ENCODE measurements around the gene PLXNA4.
"Not testable (repeated sequence)": the region's sequence is repeated elsewhere in the genome, so short reads cannot be mapped to it uniquely, and the experiment has no call there.

The PLXNA4 gene

DNA sequence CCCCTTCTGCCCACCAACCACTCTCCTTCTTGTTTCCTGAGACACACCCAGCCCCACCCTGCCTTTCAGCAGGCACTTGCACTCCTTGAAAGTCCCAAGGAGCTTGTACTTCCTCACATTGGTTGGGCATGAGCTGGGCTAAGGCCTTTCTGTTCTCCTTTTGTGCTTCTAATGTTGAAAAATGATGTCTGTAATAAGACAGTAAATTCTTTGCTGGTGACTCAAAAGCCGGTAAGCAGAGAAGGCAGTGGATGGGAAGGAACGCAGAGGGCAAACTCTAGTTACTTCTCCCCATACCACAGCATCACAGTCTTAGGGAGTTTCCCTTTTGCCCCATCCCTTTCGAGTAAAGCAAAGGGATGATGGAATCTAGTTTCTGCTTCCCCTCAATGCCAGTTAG lies 185.6 kb downstream of the PLXNA4 start (continued):
- TF ChIP-seq IKZF3 (tag by site-specific recombination; IDR thresholded peaks at IDR 0.05) (no peak), ZNF140 (tag by site-specific recombination; IDR thresholded peaks at IDR 0.05) (no peak), ZNF211 (tag by site-specific recombination; IDR thresholded peaks at IDR 0.05; ENCODE audit: low read depth) (no peak)
- TF ChIP-seq, protein P1, sequence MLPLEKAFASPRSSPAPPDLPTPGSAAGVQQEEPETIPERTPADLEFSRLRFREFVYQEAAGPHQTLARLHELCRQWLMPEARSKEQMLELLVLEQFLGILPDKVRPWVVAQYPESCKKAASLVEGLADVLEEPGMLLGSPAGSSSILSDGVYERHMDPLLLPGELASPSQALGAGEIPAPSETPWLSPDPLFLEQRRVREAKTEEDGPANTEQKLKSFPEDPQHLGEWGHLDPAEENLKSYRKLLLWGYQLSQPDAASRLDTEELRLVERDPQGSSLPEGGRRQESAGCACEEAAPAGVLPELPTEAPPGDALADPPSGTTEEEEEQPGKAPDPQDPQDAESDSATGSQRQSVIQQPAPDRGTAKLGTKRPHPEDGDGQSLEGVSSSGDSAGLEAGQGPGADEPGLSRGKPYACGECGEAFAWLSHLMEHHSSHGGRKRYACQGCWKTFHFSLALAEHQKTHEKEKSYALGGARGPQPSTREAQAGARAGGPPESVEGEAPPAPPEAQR (tag by site-specific recombination; IDR thresholded peaks at IDR 0.05) = no peak
- TF ChIP-seq, protein P2, sequence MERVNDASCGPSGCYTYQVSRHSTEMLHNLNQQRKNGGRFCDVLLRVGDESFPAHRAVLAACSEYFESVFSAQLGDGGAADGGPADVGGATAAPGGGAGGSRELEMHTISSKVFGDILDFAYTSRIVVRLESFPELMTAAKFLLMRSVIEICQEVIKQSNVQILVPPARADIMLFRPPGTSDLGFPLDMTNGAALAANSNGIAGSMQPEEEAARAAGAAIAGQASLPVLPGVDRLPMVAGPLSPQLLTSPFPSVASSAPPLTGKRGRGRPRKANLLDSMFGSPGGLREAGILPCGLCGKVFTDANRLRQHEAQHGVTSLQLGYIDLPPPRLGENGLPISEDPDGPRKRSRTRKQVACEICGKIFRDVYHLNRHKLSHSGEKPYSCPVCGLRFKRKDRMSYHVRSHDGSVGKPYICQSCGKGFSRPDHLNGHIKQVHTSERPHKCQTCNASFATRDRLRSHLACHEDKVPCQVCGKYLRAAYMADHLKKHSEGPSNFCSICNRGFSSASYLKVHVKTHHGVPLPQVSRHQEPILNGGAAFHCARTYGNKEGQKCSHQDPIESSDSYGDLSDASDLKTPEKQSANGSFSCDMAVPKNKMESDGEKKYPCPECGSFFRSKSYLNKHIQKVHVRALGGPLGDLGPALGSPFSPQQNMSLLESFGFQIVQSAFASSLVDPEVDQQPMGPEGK (tag by site-specific recombination; IDR thresholded peaks at IDR 0.05) = no peak

DNA sequence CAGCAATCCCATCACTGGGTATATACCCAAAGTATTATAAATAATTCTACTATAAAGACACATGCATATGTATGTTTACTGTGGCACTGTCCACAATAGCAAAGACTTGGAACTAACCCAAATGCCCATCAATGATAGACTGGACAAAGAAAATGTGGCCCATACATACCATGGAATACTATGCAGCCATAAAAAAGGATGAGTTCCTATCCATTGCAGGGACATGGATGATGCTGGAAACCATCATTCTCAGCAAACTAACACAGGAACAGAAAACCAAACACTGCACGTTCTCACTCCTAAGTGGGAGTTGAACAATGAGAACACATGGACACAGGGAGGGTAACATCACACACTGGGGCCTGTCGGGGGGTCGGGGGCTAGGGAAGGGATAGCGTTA lies 186.2 kb downstream of the PLXNA4 start:
- CTCF ChIA-PET; H3K9me3 ChIP-seq (ENCODE audit: control insufficient read depth, insufficient read depth, low read depth, low read length); H3K27ac ChIP-seq (ENCODE audit: extremely low read depth, low read depth, low read length); H3K36me3 ChIP-seq (ENCODE audit: control insufficient read depth in 2 of 2, insufficient read depth in 1 of 2, low read length in 2 of 2); H3K4me1 ChIP-seq (ENCODE audit: control insufficient read depth, insufficient read depth, low read length); POLR2A ChIA-PET; H3K4me3 ChIP-seq (ENCODE audit: low read depth, low read length): not testable (repeated sequence)
- TF ChIP-seq, protein P3, sequence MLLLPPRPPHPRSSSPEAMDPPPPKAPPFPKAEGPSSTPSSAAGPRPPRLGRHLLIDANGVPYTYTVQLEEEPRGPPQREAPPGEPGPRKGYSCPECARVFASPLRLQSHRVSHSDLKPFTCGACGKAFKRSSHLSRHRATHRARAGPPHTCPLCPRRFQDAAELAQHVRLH (tag by site-specific recombination; IDR thresholded peaks at IDR 0.05) = peak; percentile 65; the same call in 1 of the 2 replicates
- TF ChIP-seq ZNF146 (tag by site-specific recombination; IDR thresholded peaks at IDR 0.05) = peak; percentile 92

DNA sequence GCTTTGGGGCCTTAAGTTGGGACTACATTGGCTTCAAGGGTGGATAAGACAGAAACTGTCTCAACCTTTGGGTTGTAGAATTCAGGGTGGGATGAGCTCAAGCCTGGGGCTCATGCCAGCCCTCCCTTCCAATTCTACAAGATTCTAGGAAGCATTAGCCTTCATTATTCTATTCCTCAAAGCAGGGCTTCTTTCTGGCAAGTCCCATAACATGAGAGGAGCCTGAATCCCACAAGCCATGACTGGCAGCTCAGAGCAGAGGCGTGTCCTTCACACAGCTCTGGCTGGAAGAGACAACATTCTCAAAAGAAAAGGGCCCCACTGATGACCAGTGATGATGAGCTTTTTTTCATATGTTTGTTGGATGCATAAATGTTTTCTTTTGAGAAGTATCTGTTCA lies 187.6 kb downstream of the PLXNA4 start:
- no peak for TF ChIP-seq ZNF324 (tag by site-specific recombination; IDR thresholded peaks at IDR 0.05)
- TF ChIP-seq ZNF311 (tag by site-specific recombination; IDR thresholded peaks at IDR 0.05; ENCODE audit: borderline replicate concordance) = no peak
- TF ChIP-seq SALL2 (tag by site-specific recombination; IDR thresholded peaks at IDR 0.05; ENCODE audit: borderline replicate concordance) = no peak
- TF ChIP-seq ZSCAN23 (tag by site-specific recombination; IDR thresholded peaks at IDR 0.05) = no peak
- no peak for TF ChIP-seq ZNF423 (tag by site-specific recombination; IDR thresholded peaks at IDR 0.05)
- TF ChIP-seq, protein P4, sequence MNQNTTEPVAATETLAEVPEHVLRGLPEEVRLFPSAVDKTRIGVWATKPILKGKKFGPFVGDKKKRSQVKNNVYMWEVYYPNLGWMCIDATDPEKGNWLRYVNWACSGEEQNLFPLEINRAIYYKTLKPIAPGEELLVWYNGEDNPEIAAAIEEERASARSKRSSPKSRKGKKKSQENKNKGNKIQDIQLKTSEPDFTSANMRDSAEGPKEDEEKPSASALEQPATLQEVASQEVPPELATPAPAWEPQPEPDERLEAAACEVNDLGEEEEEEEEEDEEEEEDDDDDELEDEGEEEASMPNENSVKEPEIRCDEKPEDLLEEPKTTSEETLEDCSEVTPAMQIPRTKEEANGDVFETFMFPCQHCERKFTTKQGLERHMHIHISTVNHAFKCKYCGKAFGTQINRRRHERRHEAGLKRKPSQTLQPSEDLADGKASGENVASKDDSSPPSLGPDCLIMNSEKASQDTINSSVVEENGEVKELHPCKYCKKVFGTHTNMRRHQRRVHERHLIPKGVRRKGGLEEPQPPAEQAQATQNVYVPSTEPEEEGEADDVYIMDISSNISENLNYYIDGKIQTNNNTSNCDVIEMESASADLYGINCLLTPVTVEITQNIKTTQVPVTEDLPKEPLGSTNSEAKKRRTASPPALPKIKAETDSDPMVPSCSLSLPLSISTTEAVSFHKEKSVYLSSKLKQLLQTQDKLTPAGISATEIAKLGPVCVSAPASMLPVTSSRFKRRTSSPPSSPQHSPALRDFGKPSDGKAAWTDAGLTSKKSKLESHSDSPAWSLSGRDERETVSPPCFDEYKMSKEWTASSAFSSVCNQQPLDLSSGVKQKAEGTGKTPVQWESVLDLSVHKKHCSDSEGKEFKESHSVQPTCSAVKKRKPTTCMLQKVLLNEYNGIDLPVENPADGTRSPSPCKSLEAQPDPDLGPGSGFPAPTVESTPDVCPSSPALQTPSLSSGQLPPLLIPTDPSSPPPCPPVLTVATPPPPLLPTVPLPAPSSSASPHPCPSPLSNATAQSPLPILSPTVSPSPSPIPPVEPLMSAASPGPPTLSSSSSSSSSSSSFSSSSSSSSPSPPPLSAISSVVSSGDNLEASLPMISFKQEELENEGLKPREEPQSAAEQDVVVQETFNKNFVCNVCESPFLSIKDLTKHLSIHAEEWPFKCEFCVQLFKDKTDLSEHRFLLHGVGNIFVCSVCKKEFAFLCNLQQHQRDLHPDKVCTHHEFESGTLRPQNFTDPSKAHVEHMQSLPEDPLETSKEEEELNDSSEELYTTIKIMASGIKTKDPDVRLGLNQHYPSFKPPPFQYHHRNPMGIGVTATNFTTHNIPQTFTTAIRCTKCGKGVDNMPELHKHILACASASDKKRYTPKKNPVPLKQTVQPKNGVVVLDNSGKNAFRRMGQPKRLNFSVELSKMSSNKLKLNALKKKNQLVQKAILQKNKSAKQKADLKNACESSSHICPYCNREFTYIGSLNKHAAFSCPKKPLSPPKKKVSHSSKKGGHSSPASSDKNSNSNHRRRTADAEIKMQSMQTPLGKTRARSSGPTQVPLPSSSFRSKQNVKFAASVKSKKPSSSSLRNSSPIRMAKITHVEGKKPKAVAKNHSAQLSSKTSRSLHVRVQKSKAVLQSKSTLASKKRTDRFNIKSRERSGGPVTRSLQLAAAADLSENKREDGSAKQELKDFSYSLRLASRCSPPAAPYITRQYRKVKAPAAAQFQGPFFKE (tag by site-specific recombination; IDR thresholded peaks at IDR 0.05; ENCODE audit: borderline replicate concordance) = no peak
- TF ChIP-seq, protein P3 (tag by site-specific recombination; IDR thresholded peaks at IDR 0.05) = no peak
- TF ChIP-seq ZXDB (tag by site-specific recombination; IDR thresholded peaks at IDR 0.05) = no peak
- no peak for TF ChIP-seq ZNF175 (tag by site-specific recombination; IDR thresholded peaks at IDR 0.05)
- TF ChIP-seq ZNF501 (tag by site-specific recombination; IDR thresholded peaks at IDR 0.05) = no peak
- no peak for TF ChIP-seq ZNF510 (tag by site-specific recombination; IDR thresholded peaks at IDR 0.05; ENCODE audit: insufficient replicate concordance)
- TF ChIP-seq ZNF585B (tag by site-specific recombination; IDR thresholded peaks at IDR 0.05) = no peak
- no peak for TF ChIP-seq ZNF626 (tag by site-specific recombination; IDR thresholded peaks at IDR 0.05)
- TF ChIP-seq ZNF549 (tag by site-specific recombination; IDR thresholded peaks at IDR 0.05) = no peak
- Histone ChIP-seq H3K9me3 (ENCODE audit: control insufficient read depth, insufficient read depth, low read depth, low read length) (no peaks in the 10 kb centered on the region), H3K4me3 (ENCODE audit: low read depth, low read length) (no peak overlapping the region), H3K36me3 (ENCODE audit: control insufficient read depth in 2 of 2, insufficient read depth in 1 of 2, low read length in 2 of 2) (no peaks in the 10 kb centered on the region), H3K27ac (ENCODE audit: extremely low read depth, low read depth, low read length) (no peak overlapping the region), H3K4me1 (ENCODE audit: control insufficient read depth, insufficient read depth, low read length) (no peaks in the 10 kb centered on the region)
- ChIA-PET CTCF (interaction anchor here (0.6 kb wide), 1 partner anchor 16 kb away, joined by 3 read pairs; no protein-coding TSS in a partner anchor), POLR2A (no interaction called here)

Measured in HEK293 (cell line).